GM18909 (cell line): ENCODE measurements around the gene C4orf50.
A peak's percentile ranks its signal among the peaks of the same experiment; 100 is the strongest.
"Not testable (repeated sequence)": the region's sequence is repeated elsewhere in the genome, so short reads cannot be mapped to it uniquely, and the experiment has no call there.

ENCODE experiments used
- ATAC-seq: cut with Tn5 transposase; IDR thresholded peaks from one replicate; pipeline ENCODE4 v1.9.1; 2021; ENCODE audit warnings: mild to moderate bottlenecking; ENCODE audit not compliant: unreplicated experiment, poor library complexity

C4orf50 gene

GRCh38 chr4:5881340-5881739, 136.9 kb downstream of the C4orf50 start:
- no peak for ATAC-seq

GRCh38 chr4:5878359-5878758, 139.9 kb downstream of the C4orf50 start:
- no peak for ATAC-seq

- ATAC-seq: no peak
Measured at GRCh38 chr4:5877392-5877791, 140.8 kb downstream of the C4orf50 start.

GRCh38 chr4:5874811-5875449, 143.3 kb downstream of the C4orf50 start:
- ATAC-seq: no peak

GRCh38 chr4:5870701-5871100, 147.5 kb downstream of the C4orf50 start:
- no peak for ATAC-seq

- no peak for ATAC-seq
Measured at GRCh38 chr4:5869966-5870619, 148.1 kb downstream of the C4orf50 start.

- ATAC-seq: no peak
Measured at GRCh38 chr4:5867866-5868265, 150.4 kb downstream of the C4orf50 start.

GRCh38 chr4:5866841-5867813, 151.1 kb downstream of the C4orf50 start:
- no peak for ATAC-seq

- peak; percentile 49 for ATAC-seq
Measured at GRCh38 chr4:5865896-5866599, 152.2 kb downstream of the C4orf50 start.

GRCh38 chr4:5863461-5864113, 154.6 kb downstream of the C4orf50 start:
- ATAC-seq: no peak

GRCh38 chr4:5858020-5858769, 160.0 kb downstream of the C4orf50 start:
- no peak for ATAC-seq

GRCh38 chr4:5857199-5857598, 161.0 kb downstream of the C4orf50 start:
- no peak for ATAC-seq

GRCh38 chr4:5856362-5856761, 161.9 kb downstream of the C4orf50 start:
- not testable (repeated sequence) for ATAC-seq

- ATAC-seq: no peak
Measured at GRCh38 chr4:5854929-5855328, 163.3 kb downstream of the C4orf50 start.

GRCh38 chr4:5852523-5853202, 165.6 kb downstream of the C4orf50 start:
- ATAC-seq: no peak

- no peak for ATAC-seq
Measured at GRCh38 chr4:5851637-5852301, 166.5 kb downstream of the C4orf50 start.
